Panc1 (cell line): ENCODE data around the gene GRIK3.

ENCODE experiments used
- POLR2AphosphoS5 ChIP-seq: IDR thresholded peaks from 2 replicates; pipeline ENCODE4 v1.6.1; 2012; ENCODE audit warnings: mild to moderate bottlenecking, low read depth, low read length, moderate library complexity
- SIN3A ChIP-seq: IDR thresholded peaks from 2 replicates; pipeline ENCODE4 v1.6.1; 2012; ENCODE audit warnings: low read depth, mild to moderate bottlenecking, low read length, moderate library complexity, borderline replicate concordance; ENCODE audit not compliant: insufficient read depth
- TCF7L2 ChIP-seq: IDR thresholded peaks from 2 replicates; pipeline ENCODE4 v1.6.1; 2011; ENCODE audit warnings: mild to moderate bottlenecking, low read depth, low read length, inconsistent platforms
- TF ChIP-seq, protein P1 (sequence below): fragments of 450-650 bp; IDR thresholded peaks from 2 replicates; pipeline ENCODE4 v1.5.1; 2017; ENCODE audit warnings: mild to moderate bottlenecking
- TF ChIP-seq, protein P2 (sequence below), 2 experiments: IDR thresholded peaks; 2 replicates each; pipeline ENCODE4 v1.6.1; 2011 to 2012; ENCODE audit warnings: low read depth in 2 of 2, control low read depth in 1 of 2, low read length in 1 of 2, mild to moderate bottlenecking in 1 of 2, moderate library complexity in 1 of 2; ENCODE audit not compliant: insufficient read depth in 1 of 2

GRCh38 chr1:36884801-36885200, 149.5 kb downstream of the GRIK3 start:
- TF ChIP-seq, protein P1, sequence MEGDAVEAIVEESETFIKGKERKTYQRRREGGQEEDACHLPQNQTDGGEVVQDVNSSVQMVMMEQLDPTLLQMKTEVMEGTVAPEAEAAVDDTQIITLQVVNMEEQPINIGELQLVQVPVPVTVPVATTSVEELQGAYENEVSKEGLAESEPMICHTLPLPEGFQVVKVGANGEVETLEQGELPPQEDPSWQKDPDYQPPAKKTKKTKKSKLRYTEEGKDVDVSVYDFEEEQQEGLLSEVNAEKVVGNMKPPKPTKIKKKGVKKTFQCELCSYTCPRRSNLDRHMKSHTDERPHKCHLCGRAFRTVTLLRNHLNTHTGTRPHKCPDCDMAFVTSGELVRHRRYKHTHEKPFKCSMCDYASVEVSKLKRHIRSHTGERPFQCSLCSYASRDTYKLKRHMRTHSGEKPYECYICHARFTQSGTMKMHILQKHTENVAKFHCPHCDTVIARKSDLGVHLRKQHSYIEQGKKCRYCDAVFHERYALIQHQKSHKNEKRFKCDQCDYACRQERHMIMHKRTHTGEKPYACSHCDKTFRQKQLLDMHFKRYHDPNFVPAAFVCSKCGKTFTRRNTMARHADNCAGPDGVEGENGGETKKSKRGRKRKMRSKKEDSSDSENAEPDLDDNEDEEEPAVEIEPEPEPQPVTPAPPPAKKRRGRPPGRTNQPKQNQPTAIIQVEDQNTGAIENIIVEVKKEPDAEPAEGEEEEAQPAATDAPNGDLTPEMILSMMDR: no peak
- no peak for TF ChIP-seq SIN3A
- no peak for TF ChIP-seq POLR2AphosphoS5
- no peak for TF ChIP-seq TCF7L2
- TF ChIP-seq, protein P2, sequence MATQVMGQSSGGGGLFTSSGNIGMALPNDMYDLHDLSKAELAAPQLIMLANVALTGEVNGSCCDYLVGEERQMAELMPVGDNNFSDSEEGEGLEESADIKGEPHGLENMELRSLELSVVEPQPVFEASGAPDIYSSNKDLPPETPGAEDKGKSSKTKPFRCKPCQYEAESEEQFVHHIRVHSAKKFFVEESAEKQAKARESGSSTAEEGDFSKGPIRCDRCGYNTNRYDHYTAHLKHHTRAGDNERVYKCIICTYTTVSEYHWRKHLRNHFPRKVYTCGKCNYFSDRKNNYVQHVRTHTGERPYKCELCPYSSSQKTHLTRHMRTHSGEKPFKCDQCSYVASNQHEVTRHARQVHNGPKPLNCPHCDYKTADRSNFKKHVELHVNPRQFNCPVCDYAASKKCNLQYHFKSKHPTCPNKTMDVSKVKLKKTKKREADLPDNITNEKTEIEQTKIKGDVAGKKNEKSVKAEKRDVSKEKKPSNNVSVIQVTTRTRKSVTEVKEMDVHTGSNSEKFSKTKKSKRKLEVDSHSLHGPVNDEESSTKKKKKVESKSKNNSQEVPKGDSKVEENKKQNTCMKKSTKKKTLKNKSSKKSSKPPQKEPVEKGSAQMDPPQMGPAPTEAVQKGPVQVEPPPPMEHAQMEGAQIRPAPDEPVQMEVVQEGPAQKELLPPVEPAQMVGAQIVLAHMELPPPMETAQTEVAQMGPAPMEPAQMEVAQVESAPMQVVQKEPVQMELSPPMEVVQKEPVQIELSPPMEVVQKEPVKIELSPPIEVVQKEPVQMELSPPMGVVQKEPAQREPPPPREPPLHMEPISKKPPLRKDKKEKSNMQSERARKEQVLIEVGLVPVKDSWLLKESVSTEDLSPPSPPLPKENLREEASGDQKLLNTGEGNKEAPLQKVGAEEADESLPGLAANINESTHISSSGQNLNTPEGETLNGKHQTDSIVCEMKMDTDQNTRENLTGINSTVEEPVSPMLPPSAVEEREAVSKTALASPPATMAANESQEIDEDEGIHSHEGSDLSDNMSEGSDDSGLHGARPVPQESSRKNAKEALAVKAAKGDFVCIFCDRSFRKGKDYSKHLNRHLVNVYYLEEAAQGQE (IDR thresholded peaks at IDR 0.05; ENCODE audit: insufficient read depth in 1 of 2, low read depth in 2 of 2, low read length in 1 of 2): no peak
